ENCODE data around the gene CD2BP2. TPM values are rescaled to one million over a fixed set of nuclear protein-coding genes. Genes with fewer than 3 reads are reported as not detected.
"Not testable (repeated sequence)": the region's sequence is repeated elsewhere in the genome, so short reads cannot be mapped to it uniquely, and the experiment has no call there.

Gene CD2BP2
- total RNA-seq: 10 to 100 TPM; 57.3 to 64.4 TPM

DNA sequence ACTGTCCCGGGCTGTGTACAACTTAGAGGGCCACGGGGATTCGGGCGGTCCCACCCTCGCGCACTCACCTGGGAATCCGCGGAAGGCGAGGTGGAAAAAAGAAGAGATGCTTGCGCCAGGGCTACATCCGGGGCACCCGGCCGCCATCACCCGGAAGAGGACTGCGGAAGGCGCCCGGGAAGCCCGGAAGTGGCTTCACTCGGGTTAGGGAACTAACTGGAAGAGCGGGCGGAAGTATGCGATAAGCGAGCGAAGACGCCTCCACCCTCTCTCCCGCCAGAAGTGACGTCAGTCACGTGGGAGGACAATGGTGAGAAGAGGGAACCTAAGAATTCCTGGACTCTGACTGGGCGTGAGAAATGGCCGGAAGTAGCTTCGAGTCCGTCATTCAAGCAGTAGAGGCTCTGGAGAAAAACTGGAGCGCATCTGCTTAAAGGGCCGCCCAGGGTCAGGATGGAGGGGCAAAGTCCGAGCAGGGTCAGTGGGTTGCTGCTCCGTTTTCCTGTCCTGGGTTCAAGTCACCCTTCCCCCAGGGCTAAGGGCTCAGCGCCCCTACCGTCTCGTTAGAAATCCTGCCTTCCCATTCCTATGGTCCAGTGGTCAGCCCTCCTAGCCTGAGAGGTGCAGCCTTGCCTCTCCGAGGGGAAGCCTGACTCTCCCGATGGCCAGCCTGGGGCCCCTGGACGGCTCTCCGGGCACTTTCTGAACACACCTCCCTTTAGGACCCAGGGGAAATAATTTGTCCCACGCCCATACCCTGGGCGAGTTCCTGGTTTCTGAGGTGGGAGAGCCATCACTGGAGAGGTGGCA lies at the start of gene CD2BP2:
CD2BP2 (minus strand) TSS at position 165 of the 810 bp plus-strand sequence. CDS start 627 bp downstream, outside the sequence.
- peaks cover 5 to 30% of the 10 kb centered on the region in 2 donors for H3K36me3 Mint-ChIP-seq
- ATAC-seq (peak; percentile 87 to 89), DNase-seq (ENCODE audit: low spot score in 2 of 2) (peak; percentile 82 to 95)
- H3K9me3 Mint-ChIP-seq: no peaks in the 10 kb centered on the region
- peak within 1 kb of the TSS; percentile 93 to 97 for H3K27ac Mint-ChIP-seq

DNA sequence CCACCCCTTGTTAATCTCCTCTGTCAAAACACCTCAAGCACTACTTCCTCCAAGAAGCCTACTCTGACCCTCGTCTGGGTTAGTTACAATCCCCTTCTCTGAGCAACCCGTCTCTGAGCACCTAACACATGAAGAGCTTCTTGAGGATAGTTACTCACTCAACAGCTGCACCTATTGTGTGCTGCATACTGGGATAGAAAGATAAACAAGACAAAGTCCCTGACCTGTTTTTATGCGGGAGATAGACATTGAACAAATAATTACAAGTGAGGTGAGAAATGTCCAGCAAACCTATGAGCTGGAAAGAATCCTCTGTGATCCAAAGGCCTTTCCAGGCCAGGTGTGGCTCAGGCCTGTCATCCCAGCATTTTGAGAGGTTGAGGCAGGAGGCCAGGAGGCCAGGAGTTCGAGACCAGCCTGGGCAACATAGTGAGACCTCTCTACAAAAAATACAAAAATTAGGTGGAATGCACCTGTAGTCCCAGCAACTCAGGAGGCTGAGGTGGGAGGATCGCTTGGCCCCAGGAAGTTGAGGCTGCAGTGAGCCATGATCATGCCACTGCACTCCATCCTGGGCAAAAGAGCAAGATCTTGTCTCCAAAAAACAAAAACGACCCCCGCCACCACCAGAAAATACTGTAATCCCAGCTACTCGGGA lies 46.8 kb upstream of the CD2BP2 start:
- peak overlapping the region in 1 of 2 donors; percentile 79 for H3K27ac Mint-ChIP-seq

DNA sequence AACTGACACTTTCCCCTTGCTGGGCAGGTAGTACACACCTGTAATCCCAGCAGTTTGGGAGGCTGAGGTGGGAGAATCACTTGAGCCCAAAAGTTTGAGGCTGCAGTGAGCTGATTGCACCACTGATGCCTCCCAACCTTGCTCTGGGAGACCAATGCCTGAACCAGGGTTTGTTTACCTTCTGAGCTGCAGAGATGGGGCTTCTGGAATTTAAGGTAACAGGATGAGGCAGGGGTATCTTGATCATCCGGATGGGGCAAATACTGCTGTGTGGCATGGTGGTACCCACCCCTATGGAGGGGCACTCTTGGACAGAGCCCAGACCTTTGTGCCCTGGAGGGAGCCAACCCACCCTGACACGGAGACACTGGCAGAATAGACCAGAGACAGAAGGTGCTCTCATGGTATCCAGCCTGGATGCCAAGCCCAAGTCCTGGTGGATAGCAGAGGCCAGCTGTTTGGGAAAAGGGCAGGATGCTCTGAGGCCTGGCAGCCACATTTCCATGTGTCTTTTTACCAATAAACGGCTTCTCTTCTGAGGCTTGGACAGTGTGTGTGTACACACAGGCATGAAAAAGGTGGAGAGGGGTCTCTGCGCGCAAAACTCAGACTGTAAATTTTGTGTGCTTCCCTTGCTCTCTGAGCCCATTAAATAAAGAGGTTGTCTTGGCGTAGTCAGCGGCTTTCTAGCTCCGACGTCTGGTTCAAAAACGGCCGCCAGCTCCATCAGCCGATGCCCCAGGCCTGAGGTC lies 44.5 kb upstream of the CD2BP2 start:
- H3K27ac Mint-ChIP-seq: peak overlapping the region; percentile 79 to 95

More for the DNA sequence above, 46.8 kb upstream of the CD2BP2 start:
- ATAC-seq: no peak
- no peaks in the 10 kb centered on the region for H3K9me3 Mint-ChIP-seq
- peaks cover 4 to 5% of the 10 kb centered on the region in 2 donors for H3K36me3 Mint-ChIP-seq
- DNase-seq (ENCODE audit: low spot score in 2 of 2): no peak

DNA sequence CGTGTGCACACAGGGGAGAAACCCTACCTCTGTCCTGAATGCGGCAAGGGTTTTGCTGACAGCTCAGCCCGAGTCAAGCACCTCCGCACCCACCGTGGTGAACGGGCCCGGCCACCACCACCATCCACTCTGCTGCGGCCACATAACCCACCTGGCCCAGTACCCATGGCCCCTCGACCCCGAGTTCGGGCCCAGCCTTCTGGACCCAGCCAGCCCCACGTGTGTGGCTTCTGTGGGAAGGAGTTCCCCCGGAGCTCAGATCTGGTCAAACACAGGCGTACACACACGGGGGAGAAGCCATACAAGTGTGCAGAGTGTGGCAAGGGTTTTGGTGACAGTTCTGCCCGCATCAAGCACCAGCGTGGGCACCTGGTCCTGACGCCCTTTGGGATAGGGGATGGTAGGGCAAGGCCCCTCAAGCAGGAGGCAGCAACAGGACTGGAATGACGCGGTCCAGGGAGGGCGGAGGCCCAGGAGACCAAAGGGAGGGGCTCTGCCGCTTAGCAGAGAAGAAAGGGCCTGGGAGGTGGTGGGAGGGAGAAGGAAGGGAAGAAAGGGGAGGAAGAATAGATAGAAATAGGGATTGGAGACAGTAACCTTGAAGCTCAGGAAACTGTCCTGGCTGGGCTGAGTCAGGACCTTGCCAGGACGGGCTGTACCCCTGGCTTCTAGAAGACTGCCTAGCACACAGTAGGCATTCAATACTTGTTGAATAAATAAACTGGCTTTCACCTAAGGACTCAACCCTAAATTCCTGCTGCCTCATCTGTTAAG lies 43.7 kb upstream of the CD2BP2 start:
- peaks cover 7 to 14% of the 10 kb centered on the region in 2 donors for H3K36me3 Mint-ChIP-seq
- ATAC-seq (no peak), DNase-seq (ENCODE audit: low spot score in 2 of 2) (no peak)
- peak overlapping the region in 1 of 2 donors; percentile 79 for H3K27ac Mint-ChIP-seq
- H3K9me3 Mint-ChIP-seq: no peaks in the 10 kb centered on the region

More for the DNA sequence above, 44.5 kb upstream of the CD2BP2 start:
- DNase-seq (ENCODE audit: low spot score in 2 of 2): no peak
- ATAC-seq: no peak
- H3K36me3 Mint-ChIP-seq: peaks cover 7 to 14% of the 10 kb centered on the region in 2 donors
- no peaks in the 10 kb centered on the region for H3K9me3 Mint-ChIP-seq

DNA sequence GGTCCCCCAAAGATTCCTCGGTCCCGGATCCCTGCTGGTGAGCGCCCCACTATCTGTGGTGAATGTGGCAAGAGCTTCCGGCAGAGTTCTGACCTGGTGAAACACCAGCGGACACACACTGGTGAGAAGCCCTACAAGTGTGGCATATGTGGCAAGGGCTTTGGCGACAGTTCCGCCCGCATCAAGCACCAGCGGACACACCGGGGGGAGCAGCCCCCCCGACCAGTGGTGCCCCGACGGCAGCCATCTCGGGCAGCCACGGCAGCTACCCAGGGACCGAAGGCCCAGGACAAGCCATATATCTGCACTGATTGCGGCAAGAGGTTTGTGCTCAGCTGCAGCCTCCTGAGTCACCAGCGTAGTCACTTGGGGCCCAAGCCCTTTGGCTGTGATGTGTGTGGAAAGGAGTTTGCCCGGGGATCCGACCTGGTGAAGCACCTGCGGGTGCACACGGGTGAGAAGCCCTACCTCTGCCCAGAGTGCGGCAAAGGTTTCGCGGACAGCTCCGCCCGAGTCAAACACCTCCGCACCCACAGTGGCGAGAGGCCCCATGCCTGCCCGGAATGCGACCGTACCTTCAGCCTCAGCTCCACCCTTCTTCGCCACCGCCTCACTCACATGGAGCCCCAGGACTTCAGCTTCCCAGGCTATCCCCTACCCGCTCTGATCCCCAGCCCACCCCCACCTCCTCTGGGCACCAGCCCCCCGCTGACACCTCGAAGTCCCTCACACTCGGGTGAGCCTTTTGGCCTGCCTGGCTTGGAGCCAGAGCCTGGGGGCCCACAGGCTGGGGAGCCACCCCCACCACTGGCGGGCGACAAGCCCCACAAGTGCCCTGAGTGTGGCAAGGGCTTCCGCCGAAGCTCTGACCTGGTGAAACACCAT lies 42.9 kb upstream of the CD2BP2 start:
- ATAC-seq: no peak
- DNase-seq (ENCODE audit: low spot score in 2 of 2): no peak
- no peaks in the 10 kb centered on the region for H3K9me3 Mint-ChIP-seq
- H3K27ac Mint-ChIP-seq: no peak overlapping the region
- peaks cover 7 to 14% of the 10 kb centered on the region in 2 donors for H3K36me3 Mint-ChIP-seq

DNA sequence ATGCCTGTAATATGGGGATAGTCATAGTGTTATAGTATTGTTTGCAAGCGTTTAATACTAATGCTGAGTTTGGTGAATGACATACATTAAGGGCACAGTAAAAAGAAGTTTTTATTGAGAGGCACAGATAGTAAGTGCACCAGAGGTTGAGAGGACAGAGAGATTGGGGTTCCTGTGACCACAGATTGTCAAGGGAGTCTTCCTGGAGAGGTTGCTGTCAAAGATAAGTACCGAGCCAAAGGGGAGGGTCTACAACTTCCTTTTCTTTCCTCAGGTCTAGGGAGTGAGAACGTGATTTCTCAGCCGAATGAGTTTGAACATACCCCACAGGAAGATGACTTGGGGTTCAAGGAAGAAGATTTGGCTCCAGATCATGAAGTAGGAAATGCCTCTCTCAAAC lies 41.9 kb upstream of the CD2BP2 start:
- DNase-seq (ENCODE audit: low spot score in 2 of 2): no peak
- ATAC-seq: no peak
- Mint-ChIP-seq H3K9me3 (no peaks in the 10 kb centered on the region), H3K36me3 (peaks cover 7 to 14% of the 10 kb centered on the region in 2 donors), H3K27ac (peak overlapping the region; percentile 2 to 86)

DNA sequence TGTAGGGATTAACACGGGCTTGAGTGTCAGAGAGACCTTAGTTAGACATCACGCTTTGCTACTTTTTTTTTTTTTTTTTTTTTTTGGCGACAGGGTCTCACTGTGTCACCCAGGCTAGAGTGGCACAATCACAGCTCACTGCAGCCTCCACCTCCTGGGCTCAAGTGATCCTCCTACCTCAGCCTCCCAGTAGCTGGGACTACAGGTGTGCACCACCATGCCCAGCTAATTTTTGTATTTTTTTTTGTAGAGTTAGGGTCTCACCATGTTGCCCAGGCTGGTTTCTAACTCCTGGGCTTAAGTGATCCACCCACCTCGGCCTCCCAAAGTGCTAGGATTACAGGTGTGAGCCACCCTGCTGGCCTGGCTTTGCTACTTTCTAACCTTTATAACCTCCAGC lies 41.5 kb upstream of the CD2BP2 start:
- not testable (repeated sequence) for ATAC-seq; DNase-seq (ENCODE audit: low spot score in 2 of 2); H3K9me3 Mint-ChIP-seq
- peaks cover 7 to 14% of the 10 kb centered on the region in 2 donors for H3K36me3 Mint-ChIP-seq
- H3K27ac Mint-ChIP-seq: peak overlapping the region in 1 of 2 donors; percentile 86

DNA sequence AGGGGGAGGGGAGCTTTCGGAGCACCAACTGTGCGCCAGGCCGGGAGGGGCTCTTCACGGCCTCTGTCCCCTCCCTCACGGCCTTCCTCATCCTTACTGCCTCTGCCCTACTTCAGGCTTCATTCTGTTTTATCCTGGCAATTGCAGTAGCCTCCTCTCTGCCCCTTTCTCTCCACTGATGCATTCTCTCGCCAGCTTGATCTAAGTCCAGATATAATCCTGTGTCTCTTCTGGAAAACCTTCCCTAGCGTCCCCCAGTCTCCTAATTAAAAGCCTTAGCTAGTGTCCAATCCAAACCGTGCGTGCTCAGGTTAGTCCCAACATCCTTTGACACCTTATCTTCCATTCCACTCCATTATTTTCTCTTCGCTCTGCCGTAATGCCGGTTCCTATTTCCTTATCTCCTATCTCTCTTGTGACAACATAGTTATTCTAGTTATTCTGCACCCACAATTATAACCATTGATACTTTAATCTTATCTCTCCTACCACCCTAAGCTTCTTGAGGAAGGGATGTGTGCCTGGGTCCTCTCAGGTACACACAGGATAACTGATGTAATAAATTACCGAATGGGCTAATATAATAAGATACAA lies 41.0 kb upstream of the CD2BP2 start:
- DNase-seq (ENCODE audit: low spot score in 2 of 2) (no peak), ATAC-seq (peak; percentile 10 to 24)
- Mint-ChIP-seq H3K36me3 (peaks cover 7 to 14% of the 10 kb centered on the region in 2 donors), H3K9me3 (no peaks in the 10 kb centered on the region), H3K27ac (peak overlapping the region; percentile 86 to 88)

DNA sequence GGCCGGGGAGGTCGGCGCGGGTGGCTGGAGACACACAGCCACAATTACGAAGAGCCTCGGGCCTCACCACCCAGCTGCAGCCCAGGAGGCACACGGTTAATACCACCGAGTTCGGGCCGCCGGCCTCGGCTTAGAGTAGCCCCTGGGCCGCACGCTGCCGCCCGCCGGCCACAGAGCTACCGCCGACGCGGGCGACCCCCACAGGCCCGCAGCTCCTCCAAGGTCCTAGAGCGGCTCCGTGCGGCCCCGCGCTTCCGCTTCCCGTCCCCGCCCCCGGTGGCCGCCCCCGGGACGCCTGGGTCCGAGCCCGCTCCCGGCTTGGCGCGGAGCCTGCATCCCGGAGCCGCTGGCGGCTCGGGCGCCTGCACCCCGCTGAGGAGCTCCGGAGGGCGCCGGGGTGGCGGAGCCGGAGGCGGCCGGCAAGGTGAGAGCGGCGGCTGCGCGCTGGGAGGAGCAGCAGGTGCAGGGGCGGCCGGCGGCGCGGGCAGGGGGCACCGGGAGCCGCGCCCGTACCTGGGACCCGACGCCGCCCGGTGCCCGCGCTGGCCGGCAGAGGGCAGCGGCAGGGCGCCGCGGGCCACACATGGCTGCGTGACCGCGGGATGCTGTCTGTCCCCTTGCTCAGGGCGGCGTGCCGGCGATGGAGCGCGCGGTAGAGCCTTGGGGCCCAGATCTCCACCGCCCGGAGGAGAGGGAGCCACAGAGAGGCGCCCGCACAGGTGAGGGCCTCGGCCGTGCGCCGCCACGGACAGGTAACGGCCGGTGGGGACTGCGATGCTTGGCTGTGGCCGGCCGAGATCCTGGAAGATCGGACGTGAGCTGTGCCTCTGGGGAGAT lies 40.3 kb upstream of the CD2BP2 start, which contains the start of gene ZNF48:
ZNF48 (plus strand) TSS at position 266 of the 837 bp plus-strand sequence; CDS start at position 641, 375 bp downstream.
- peaks cover 7 to 14% of the 10 kb centered on the region in 2 donors for H3K36me3 Mint-ChIP-seq
- H3K9me3 Mint-ChIP-seq: no peaks in the 10 kb centered on the region
- DNase-seq (ENCODE audit: low spot score in 2 of 2) (peak in 1 of 2 donors; percentile 57), ATAC-seq (peak; percentile 71 to 79)
- H3K27ac Mint-ChIP-seq: peak within 1 kb of the TSS; percentile 86 to 88

DNA sequence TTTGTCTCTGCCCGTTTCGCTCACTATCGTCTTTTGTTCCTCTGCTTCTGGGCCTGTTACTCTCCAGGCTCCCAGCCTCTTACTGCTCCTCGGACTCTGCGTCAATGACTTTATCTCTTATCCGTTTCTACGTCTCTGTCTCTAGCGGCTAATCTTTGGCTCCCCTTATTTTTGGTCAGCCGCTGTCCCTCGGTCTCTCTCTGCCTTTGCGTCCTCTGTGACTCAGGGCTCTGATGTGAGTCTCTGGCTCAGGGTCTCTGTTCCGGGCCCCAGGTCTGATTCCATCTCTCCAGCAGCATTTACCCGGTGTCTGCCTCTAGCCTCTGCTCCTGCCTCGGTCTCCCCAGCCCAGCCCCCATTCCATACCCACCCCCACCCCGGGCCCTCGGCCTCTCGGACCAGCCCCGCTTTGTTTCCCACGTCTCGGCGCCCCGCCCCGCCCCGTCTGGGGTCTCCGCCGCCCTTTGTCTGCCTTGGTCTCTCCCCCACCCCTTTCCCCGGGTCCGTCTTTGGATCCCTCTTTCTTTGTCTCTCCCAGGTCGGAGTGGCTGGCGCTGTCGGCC lies 39.6 kb upstream of the CD2BP2 start:
- peak overlapping the region; percentile 47 to 86 for H3K27ac Mint-ChIP-seq
- peak in 1 of 2 donors; percentile 17 for ATAC-seq

DNA sequence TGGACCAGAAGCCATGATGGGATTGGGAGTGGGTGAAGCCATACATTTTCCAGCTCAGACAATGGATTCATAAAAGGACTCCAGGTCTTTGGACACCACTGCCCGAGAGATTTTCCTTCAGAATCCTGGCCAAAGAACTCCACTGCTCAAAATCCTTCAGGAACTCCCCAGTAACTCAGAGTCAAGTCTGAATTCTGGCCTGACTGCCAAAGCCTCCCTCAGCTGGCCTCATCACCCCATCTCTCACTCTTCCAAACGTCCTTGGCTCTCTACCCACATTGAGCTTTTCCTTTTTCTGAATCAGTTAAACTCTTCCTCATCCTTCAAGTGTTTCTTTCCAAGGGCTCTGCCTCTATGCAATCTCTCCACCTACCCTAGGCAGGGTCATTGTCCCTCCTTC lies 28.4 kb upstream of the CD2BP2 start:
- Mint-ChIP-seq H3K9me3 (no peaks in the 10 kb centered on the region), H3K36me3 (peaks cover 20 to 26% of the 10 kb centered on the region in 2 donors), H3K27ac (peak overlapping the region; percentile 68 to 98)
- ATAC-seq (no peak), DNase-seq (ENCODE audit: low spot score in 2 of 2) (no peak)

More for the DNA sequence above, 39.6 kb upstream of the CD2BP2 start:
- Mint-ChIP-seq H3K36me3 (peaks cover 7 to 14% of the 10 kb centered on the region in 2 donors), H3K9me3 (no peaks in the 10 kb centered on the region)
- DNase-seq (ENCODE audit: low spot score in 2 of 2): no peak

DNA sequence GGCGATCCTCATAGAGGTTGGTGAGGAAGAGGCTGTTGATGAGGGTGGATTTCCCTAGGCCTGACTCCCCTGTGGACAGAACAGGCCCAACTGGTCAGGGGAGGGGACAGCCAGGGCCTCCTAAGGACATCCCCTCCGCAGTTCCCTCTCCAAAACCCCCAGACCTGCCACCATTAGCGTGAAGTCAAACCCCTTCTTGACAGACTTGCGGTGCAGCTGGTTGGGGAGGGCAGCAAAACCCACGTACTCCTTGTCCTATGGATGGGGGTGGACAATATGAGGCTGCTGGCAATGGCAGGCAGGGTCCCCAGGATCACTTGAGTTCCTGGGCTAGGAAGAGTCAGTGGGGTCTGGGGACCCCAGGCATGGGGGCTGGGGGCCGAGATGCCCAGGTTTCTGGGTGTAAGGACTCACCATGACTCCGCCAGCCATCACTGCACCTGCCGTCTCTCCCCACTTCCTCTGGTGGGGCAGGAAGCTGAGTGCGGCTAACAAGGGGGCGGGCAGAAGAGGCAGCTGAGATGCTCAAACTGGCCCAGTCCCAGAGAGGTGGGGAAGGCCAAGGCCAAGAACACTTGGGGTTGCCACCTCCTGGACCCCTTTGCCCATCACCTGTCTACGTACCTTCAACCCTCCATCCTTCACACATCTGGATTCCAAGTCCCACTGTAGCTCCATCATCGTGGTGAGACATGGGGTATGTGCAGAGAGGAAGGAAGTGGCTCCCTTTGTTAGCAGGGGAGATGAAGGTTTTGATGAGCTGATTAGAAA lies 27.2 kb upstream of the CD2BP2 start, which contains the start of gene SEPTIN1:
SEPTIN1 (minus strand) TSS at position 451 of the 771 bp plus-strand sequence; CDS start at position 432, 19 bp downstream.
- peaks cover 26 to 28% of the 10 kb centered on the region in 2 donors for H3K36me3 Mint-ChIP-seq
- peak; percentile 71 to 81 for DNase-seq (ENCODE audit: low spot score in 2 of 2)
- H3K27ac Mint-ChIP-seq: peak within 1 kb of the TSS; percentile 94 to 98
- H3K9me3 Mint-ChIP-seq: no peaks in the 10 kb centered on the region
- ATAC-seq: peak; percentile 33 to 45
